GM19463 (cell line): Measurements from ENCODE around the gene KCNQ1.

ENCODE experiments used
- ATAC-seq: cut with Tn5 transposase; IDR thresholded peaks from one replicate; pipeline ENCODE4 v1.9.1; 2021; ENCODE audit warnings: mild to moderate bottlenecking, moderate library complexity; ENCODE audit not compliant: unreplicated experiment

The KCNQ1 gene

GRCh38 chr11:2532704-2533586 is 88.1 kb downstream of the KCNQ1 start:
- peak; percentile 60 for ATAC-seq

DNA sequence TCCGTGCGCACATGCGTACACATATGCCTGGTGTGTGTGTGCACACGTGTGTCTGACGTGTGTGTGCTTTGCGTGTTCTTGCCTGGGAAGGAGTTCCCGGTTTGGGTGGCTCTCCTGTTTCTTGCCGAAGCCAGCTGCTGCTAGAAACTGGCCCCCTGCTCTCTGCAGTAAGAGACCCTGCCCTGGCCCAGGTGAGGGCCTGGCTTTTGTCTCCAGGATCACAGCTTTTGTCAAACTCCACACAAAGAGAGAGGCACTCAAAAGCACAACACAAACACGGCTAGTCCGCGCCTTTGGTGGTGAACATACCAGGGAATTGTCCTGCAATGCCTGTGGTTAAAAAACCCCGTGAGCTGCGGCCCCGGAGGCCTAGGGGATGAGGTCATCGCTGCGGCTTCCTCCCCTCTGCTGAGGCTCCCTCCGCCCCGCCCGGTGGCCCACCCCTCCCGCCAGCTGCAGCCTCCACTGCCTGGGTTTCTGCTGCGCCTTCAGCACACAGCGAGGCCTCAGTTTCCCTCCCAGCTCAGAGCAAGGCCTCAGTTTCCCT is 88.9 kb downstream of the KCNQ1 start:
- no peak for ATAC-seq

DNA sequence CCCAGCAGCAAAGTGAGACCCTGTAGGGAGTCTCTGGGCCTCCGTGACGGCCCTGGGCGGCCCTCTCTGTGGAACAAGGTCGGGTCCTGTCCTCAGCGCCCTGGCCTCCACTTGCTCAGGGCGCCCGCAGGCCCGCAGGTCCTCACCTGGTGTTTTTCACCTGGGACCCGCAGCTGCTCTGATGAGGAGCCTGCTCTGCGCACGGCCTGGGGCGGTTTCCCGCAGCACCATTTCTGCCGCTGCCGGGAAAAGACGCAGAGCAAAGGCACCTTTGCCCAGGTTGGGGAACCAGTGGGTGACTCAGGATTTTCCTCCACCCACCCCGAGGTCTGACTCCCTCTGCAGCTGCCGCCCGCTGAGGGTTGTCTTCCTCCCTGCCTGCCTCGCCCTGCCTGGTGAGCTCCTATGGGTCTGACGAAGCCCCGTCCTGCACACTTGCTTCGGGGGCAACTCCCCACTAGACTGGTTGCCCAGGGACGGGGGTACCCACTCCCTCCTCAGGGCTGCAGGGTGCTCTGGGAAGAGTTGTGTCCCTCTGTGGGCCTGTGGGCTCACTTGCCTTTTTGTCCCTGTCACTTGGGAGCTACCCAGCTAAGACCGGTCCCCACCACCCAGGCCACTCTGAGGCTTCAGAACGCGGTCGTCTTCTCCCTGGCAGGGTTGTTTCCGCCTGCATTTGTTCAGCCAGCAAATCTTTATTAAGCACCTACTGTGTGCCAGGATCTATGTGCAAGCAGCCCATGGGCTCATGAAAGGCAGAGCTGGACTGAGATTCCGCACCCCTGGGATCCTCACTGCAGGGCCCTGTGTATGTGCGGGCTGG is 89.5 kb downstream of the KCNQ1 start:
- ATAC-seq: no peak

- ATAC-seq: no peak
These were observed 90.3 kb downstream of the KCNQ1 start for GRCh38 chr11:2534957-2535672.

GRCh38 chr11:2535673-2536439 is 91.0 kb downstream of the KCNQ1 start:
- no peak for ATAC-seq

GRCh38 chr11:2536440-2536989 is 91.7 kb downstream of the KCNQ1 start:
- ATAC-seq: no peak

GRCh38 chr11:2537010-2537705 is 92.3 kb downstream of the KCNQ1 start:
- ATAC-seq: no peak

GRCh38 chr11:2537896-2538724 is 93.3 kb downstream of the KCNQ1 start:
- no peak for ATAC-seq

DNA sequence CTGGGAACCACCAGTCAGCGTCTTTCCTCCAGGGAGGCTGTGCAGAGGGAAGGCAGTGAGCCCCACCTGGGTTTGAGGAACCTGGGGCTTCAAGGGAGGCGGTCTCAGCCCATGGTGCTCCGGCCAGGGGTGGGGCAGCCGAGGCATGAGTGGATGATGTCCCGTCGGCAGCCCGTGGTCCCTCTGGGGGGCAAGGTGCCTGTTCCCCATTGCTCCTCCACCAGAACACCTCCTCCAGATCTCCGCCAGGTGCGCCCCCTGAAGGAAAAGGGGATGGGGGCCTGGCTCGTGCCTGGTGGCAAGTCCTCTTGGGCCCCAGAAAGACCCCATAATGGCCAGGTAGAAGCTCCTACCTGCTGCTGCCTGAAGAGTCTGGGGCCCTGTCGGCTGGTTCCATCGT is 94.1 kb downstream of the KCNQ1 start:
- ATAC-seq: no peak

DNA sequence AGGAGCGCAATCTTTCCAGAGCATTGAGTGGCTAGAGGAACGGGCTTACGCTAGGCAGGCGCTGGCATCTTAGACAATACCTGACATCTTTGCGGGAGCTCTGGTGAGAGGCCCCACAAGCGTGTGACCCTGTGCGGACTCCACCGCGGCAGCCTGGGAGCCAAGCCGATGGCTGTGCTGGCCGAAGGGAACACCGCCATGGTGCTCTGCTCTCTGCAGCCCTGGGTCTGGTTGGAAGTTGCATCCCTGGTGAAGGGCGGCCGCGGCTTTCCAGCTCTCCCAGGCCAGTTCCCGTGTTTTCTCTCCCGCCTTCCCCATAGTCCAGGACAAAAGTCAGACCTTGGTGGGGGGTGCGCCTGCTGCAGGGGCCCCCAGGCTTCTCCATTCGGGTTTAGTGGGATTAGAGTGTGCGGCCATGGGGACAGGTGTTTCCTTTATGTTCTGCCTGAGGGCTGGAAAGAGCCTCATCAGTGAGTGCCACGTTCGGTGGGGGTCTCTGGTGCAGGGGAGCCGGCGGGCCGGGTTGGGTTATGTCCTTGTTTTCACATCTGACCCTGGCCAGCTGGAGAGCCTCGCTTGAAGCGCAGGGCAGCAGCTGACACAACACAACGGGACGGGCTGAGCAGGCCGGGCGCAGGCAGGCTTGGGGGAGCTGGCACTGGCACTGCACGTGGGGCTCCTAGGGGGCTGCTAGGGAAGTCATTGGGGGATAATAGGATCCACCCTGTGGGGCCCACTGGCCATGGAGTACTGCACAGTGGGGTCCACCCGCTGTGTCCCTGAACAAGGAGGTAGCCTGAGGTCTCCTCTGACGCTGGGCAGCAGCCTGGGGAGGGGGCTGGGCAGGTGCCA is 94.8 kb downstream of the KCNQ1 start:
- ATAC-seq: no peak

- no peak for ATAC-seq
These were observed 95.6 kb downstream of the KCNQ1 start for GRCh38 chr11:2540223-2540991.

DNA sequence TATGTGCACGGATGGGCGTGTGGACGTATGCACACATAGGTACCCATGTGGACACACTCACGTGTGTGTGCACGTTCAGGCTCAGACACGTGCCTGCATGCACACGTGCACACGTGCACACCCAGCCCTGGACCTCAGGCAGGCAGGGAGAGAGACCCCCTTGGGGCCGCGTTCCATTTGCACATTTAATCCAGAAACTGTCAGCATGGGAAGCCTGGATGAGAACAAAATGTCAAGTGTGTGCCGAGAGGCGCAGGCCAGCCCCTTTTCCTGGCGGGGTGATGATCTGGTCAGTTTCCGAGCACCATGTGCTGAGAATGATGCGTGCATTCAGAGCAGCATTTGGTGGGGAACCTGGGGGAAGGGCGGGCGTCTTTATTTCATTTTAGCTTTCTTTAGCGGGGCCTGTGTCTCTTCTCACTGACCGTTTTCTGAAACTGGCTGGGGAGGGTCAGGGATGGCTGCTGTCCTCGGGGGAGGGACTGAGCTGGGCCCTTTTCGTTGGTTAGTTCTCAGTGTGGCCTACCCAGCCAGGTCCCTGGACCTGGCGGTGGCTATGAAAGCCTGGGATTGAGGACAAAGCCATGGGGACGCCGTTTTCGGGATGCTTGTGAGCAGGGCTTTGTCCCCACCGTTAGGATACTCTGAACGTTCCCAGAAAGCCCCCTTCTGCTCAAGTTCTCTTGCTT is 96.3 kb downstream of the KCNQ1 start:
- no peak for ATAC-seq

- ATAC-seq: no peak
These were observed 97.1 kb downstream of the KCNQ1 start for GRCh38 chr11:2541881-2542361.

GRCh38 chr11:2542406-2542805 is 97.6 kb downstream of the KCNQ1 start:
- ATAC-seq: no peak

DNA sequence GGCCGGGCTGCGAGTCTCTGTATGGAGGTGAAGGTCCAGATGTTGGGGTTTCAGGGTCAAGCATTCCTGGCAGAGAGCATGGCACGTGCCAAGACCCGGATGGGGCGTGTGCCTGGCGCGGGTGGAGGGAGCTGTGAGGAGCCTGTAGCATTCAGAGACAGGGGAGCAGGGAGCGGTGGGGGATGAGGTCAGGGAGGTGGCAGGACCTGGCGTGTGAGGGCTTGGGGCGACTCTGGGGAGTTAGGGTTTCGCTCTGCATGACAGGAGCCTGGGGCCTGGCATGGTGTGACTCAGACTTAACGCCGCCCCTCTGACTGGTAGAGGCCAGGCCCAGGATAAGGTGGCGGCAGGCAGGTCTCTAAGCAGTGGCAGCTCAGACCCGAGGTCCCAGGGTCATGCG is 103.0 kb downstream of the KCNQ1 start:
- ATAC-seq: no peak

- ATAC-seq: no peak
These were observed 103.8 kb downstream of the KCNQ1 start for GRCh38 chr11:2548596-2548995.
